HFF-Myc (cell line): ENCODE data around the gene SLC27A1.

Source experiments
- DNase-seq: peaks from one replicate; pipeline ENCODE4 v3.0.0-alpha.2; 2011; ENCODE audit warnings: low read depth; ENCODE audit errors: extremely low read depth
- H3K4me3 ChIP-seq: replicated peaks from 2 replicates; pipeline ENCODE4 v1.5.1; 2011; ENCODE audit warnings: low read depth, mild to moderate bottlenecking, control low read depth, low read length
- CTCF ChIP-seq: IDR thresholded peaks from 2 replicates; pipeline ENCODE4 v1.5.1; 2012; ENCODE audit warnings: mild to moderate bottlenecking, low read depth, low read length, control low read depth; ENCODE audit errors: missing control alignments

SLC27A1 gene

GRCh38 chr19:17481986-17482385 lies 11.7 kb downstream of the SLC27A1 start:
- DNase-seq, result no peak
- TF ChIP-seq CTCF, result no peak

GRCh38 chr19:17482877-17483604 lies 12.7 kb downstream of the SLC27A1 start:
- DNase-seq, result no peak
- no peak for TF ChIP-seq CTCF

More at GRCh38 chr19:17481986-17482385, 11.7 kb downstream of the SLC27A1 start:
- no peak overlapping the region for H3K4me3 ChIP-seq

GRCh38 chr19:17483605-17484002 lies 13.3 kb downstream of the SLC27A1 start:
- no peak overlapping the region for H3K4me3 ChIP-seq
- no peak for TF ChIP-seq CTCF
- no peak for DNase-seq

More at GRCh38 chr19:17482877-17483604, 12.7 kb downstream of the SLC27A1 start:
- no peak overlapping the region for H3K4me3 ChIP-seq

GRCh38 chr19:17484520-17485185 lies 14.3 kb downstream of the SLC27A1 start:
- no peak overlapping the region for H3K4me3 ChIP-seq
- no peak for TF ChIP-seq CTCF
- DNase-seq, result no peak

GRCh38 chr19:17486545-17487240 lies 16.4 kb downstream of the SLC27A1 start:
- no peak overlapping the region for H3K4me3 ChIP-seq
- no peak for DNase-seq
- no peak for TF ChIP-seq CTCF

- no peak for TF ChIP-seq CTCF
- no peak overlapping the region for H3K4me3 ChIP-seq
- no peak for DNase-seq
Measured at GRCh38 chr19:17487284-17488121, 17.2 kb downstream of the SLC27A1 start.
